ENCODE measurements around the gene TMEM109. TPM values are rescaled to one million over a fixed set of nuclear protein-coding genes. Genes with fewer than 3 reads are reported as not detected.

The TMEM109 gene
- total RNA-seq, 1 donor from 2014 or later: 167 TPM

- DNase-seq (ENCODE audit: extremely low read depth, low read depth, low spot score): no peak
Observed at GRCh38 chr11:60924906-60925853, 11.2 kb downstream of the TMEM109 start.

- DNase-seq (ENCODE audit: extremely low read depth, low read depth, low spot score): no peak
Observed at GRCh38 chr11:60925868-60926267, 11.9 kb downstream of the TMEM109 start.

- no peak for DNase-seq (ENCODE audit: extremely low read depth, low read depth, low spot score)
Observed at GRCh38 chr11:60926500-60926899, 12.5 kb downstream of the TMEM109 start.

GRCh38 chr11:60927061-60927592 lies 13.2 kb downstream of the TMEM109 start:
- no peak for DNase-seq (ENCODE audit: extremely low read depth, low read depth, low spot score)

- DNase-seq (ENCODE audit: extremely low read depth, low read depth, low spot score): no peak
Observed at GRCh38 chr11:60927600-60927999, 13.6 kb downstream of the TMEM109 start.

- DNase-seq (ENCODE audit: extremely low read depth, low read depth, low spot score): no peak
Observed at GRCh38 chr11:60928563-60929001, 14.6 kb downstream of the TMEM109 start.

GRCh38 chr11:60929764-60930163 lies 15.8 kb downstream of the TMEM109 start:
- DNase-seq (ENCODE audit: extremely low read depth, low read depth, low spot score): no peak

- no peak for DNase-seq (ENCODE audit: extremely low read depth, low read depth, low spot score)
Observed at GRCh38 chr11:60930394-60930793, 16.4 kb downstream of the TMEM109 start.

GRCh38 chr11:60931917-60932316 lies 18.0 kb downstream of the TMEM109 start:
- no peak for DNase-seq (ENCODE audit: extremely low read depth, low read depth, low spot score)

- DNase-seq (ENCODE audit: extremely low read depth, low read depth, low spot score): no peak
Observed at GRCh38 chr11:60932605-60933356, 18.8 kb downstream of the TMEM109 start.

- no peak for DNase-seq (ENCODE audit: extremely low read depth, low read depth, low spot score)
Observed at GRCh38 chr11:60933416-60934123, 19.6 kb downstream of the TMEM109 start.

GRCh38 chr11:60934124-60934789 lies 20.3 kb downstream of the TMEM109 start:
- no peak for DNase-seq (ENCODE audit: extremely low read depth, low read depth, low spot score)

- DNase-seq (ENCODE audit: extremely low read depth, low read depth, low spot score): no peak
Observed at GRCh38 chr11:60934790-60935605, 21.0 kb downstream of the TMEM109 start.

GRCh38 chr11:60935676-60936442 lies 21.9 kb downstream of the TMEM109 start:
- no peak for DNase-seq (ENCODE audit: extremely low read depth, low read depth, low spot score)

- DNase-seq (ENCODE audit: extremely low read depth, low read depth, low spot score): no peak
Observed at GRCh38 chr11:60936467-60937143, 22.6 kb downstream of the TMEM109 start.

- DNase-seq (ENCODE audit: extremely low read depth, low read depth, low spot score): no peak
Observed at GRCh38 chr11:60937144-60937527, 23.2 kb downstream of the TMEM109 start.

GRCh38 chr11:60937811-60938210 lies 23.9 kb downstream of the TMEM109 start:
- no peak for DNase-seq (ENCODE audit: extremely low read depth, low read depth, low spot score)

- DNase-seq (ENCODE audit: extremely low read depth, low read depth, low spot score): no peak
Observed at GRCh38 chr11:60938500-60938899, 24.5 kb downstream of the TMEM109 start.
